SU-DHL-6 (cell line): Measurements from ENCODE around the gene C19orf44.
"Not testable (repeated sequence)": the region's sequence is repeated elsewhere in the genome, so short reads cannot be mapped to it uniquely, and the experiment has no call there.

Experiments used
- H2AFZ ChIP-seq: fragments of 200-600 bp; sonication (generic); 2 replicates; pipeline ENCODE4 v1.6.1; 2014; ENCODE audit warnings: low read depth, mild to moderate bottlenecking, moderate library complexity, mixed read lengths, antibody characterized with exemption, low read length; ENCODE audit not compliant: severe bottlenecking
- H3F3A ChIP-seq: fragments of 200-600 bp; shearing (Covaris generic); 2 replicates; pipeline ENCODE4 v1.6.0; 2016; ENCODE audit warnings: antibody characterized with exemption, mild to moderate bottlenecking; ENCODE audit not compliant: insufficient read depth
- H3K27ac ChIP-seq: fragments of 200-600 bp; sonication (generic); 2 replicates; pipeline ENCODE4 v1.5.1; 2016; ENCODE audit warnings: low read depth, mild to moderate bottlenecking, low read length, moderate library complexity, mixed read lengths
- H3K27me3 ChIP-seq: fragments of 200-600 bp; sonication (generic), shearing (Covaris generic); 2 replicates; pipeline ENCODE4 v1.6.0; 2014; ENCODE audit warnings: mild to moderate bottlenecking, low read length
- H3K36me3 ChIP-seq: fragments of 200-600 bp; sonication (generic); 2 replicates; pipeline ENCODE4 v1.6.1; 2014; ENCODE audit warnings: mild to moderate bottlenecking, low read length, mixed read lengths
- H3K4me2 ChIP-seq: fragments of 300-600, 200-600 bp; shearing (Covaris generic), sonication (generic); 2 replicates; pipeline ENCODE4 v1.6.0; 2014; ENCODE audit warnings: low read length, low read depth, mild to moderate bottlenecking; ENCODE audit not compliant: poor library complexity, severe bottlenecking
- H3K4me3 ChIP-seq: fragments of 200-600 bp; sonication (generic); 2 replicates; pipeline ENCODE4 v1.5.1; 2014; ENCODE audit warnings: antibody characterized with exemption, low read length, mild to moderate bottlenecking, mixed read lengths; ENCODE audit not compliant: insufficient read depth, poor library complexity, severe bottlenecking
- H3K79me2 ChIP-seq: fragments of 200-600 bp; sonication (generic); 2 replicates; pipeline ENCODE4 v1.6.1; 2014; ENCODE audit warnings: mild to moderate bottlenecking, low read length, moderate library complexity; ENCODE audit not compliant: insufficient read depth
- H3K9ac ChIP-seq: fragments of 200-600 bp; sonication (generic); 2 replicates; pipeline ENCODE4 v1.7.0; 2014; ENCODE audit warnings: mild to moderate bottlenecking, low read length
- H3K9me2 ChIP-seq: fragments of 200-600 bp; sonication (generic); replicated peaks from 2 replicates; pipeline ENCODE4 v1.6.1; 2014; ENCODE audit warnings: low read length; ENCODE audit not compliant: insufficient read depth
- H3K9me3 ChIP-seq: fragments of 200-600 bp; sonication (generic); 2 replicates; pipeline ENCODE4 v1.6.1; 2014; ENCODE audit warnings: low read length, mixed read lengths; ENCODE audit not compliant: insufficient read depth
- H4K20me1 ChIP-seq: fragments of 200-600 bp; sonication (generic); 2 replicates; pipeline ENCODE4 v1.6.1; 2014; ENCODE audit warnings: low read depth, mild to moderate bottlenecking, antibody characterized with exemption, low read length, moderate library complexity, mixed read lengths
- EZH2phosphoT487 ChIP-seq: fragments of 200-600 bp; sonication (generic), shearing (Covaris generic); conservative IDR thresholded peaks from 2 replicates; pipeline ENCODE4 v1.6.1; 2018; ENCODE audit warnings: mild to moderate bottlenecking, antibody characterized with exemption, low read length, moderate library complexity, mixed read lengths
- TF ChIP-seq, protein P1 (sequence below): fragments of 200-600 bp; sonication (generic); IDR thresholded peaks from one replicate; pipeline ENCODE4 v1.5.1; 2017; ENCODE audit warnings: antibody characterized with exemption, mild to moderate bottlenecking, low read length, moderate library complexity; ENCODE audit not compliant: insufficient read depth, poor library complexity, severe bottlenecking

The C19orf44 gene

DNA sequence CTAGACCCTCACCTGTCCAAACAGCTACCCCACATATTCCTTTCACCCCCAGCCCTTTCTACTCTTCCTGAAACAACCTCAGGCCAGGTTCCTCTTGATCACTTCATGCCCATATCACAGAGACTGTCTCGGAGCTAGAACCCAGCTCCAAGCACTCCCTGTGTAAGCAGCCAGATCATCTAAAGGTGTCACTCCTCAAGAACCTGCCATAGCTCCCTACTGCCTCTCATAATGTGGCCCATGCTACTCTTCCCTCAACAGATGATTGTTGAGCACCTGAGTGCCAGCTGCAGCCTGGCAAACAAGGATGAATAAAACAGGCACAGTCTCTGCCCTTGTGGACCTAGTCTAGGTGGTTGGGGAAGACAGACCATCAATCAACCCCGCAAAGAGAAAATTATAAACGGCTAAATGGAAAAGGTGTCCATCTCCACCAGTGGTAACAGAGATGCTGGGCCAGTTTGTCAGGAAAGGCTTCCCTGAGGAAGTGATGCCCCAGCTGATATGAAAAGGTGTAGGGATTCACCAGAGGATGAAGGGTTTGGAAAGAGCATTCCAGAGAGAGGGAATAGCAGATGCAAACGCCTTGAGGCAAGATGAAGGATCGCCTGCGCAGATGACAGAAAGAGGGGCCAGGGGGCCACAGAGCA, 32.7 kb upstream of the C19orf44 start:
- Histone ChIP-seq H4K20me1 (peaks cover 5% of the 10 kb centered on the region; the same call in 1 of the 2 replicates), H3K4me2 (peak overlapping the region; percentile 31), H3K9ac (peak overlapping the region; percentile 22), H2AFZ (no peak overlapping the region), H3K36me3 (peaks cover 6% of the 10 kb centered on the region; the same call in 1 of the 2 replicates), H3K79me2 (peaks cover 100% of the 10 kb centered on the region), H3K27me3 (no peaks in the 10 kb centered on the region), H3K9me2 (no peaks in the 10 kb centered on the region), H3K4me3 (no peak overlapping the region), H3K27ac (peak overlapping the region; percentile 67), H3F3A (peaks cover 24% of the 10 kb centered on the region; the same call in 1 of the 2 replicates), H3K9me3 (no peaks in the 10 kb centered on the region)
- TF ChIP-seq EZH2phosphoT487 = no peak
- TF ChIP-seq, protein P1, sequence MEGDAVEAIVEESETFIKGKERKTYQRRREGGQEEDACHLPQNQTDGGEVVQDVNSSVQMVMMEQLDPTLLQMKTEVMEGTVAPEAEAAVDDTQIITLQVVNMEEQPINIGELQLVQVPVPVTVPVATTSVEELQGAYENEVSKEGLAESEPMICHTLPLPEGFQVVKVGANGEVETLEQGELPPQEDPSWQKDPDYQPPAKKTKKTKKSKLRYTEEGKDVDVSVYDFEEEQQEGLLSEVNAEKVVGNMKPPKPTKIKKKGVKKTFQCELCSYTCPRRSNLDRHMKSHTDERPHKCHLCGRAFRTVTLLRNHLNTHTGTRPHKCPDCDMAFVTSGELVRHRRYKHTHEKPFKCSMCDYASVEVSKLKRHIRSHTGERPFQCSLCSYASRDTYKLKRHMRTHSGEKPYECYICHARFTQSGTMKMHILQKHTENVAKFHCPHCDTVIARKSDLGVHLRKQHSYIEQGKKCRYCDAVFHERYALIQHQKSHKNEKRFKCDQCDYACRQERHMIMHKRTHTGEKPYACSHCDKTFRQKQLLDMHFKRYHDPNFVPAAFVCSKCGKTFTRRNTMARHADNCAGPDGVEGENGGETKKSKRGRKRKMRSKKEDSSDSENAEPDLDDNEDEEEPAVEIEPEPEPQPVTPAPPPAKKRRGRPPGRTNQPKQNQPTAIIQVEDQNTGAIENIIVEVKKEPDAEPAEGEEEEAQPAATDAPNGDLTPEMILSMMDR = no peak

DNA sequence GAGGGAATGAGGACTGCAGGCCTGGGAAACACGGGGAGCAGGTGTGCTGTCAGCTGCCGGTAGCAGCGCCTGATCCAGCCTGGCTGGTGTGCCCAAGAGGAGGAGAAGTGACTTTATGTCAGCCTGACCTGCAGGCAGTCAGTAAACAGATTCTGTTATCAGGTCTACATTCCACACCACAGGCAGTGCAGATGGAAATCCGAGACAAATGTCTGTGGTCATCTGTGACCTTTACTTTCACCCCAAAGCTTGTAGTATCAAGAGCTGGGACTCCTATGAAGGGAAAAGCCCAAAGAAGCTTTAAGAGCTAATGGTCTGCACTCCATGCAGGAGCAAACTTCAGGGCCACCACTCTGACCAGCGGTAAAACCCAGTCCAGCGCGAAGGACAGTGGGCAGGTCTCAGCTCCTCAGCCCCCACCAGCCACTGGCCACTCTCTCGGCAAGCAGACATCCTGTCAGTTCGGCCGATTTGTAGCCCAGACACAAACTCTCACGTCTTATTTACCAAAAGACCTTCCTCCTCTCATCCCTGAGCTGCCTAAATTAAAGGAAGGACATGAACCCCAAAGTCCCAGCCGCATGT, 32.1 kb upstream of the C19orf44 start:
- Histone ChIP-seq H2AFZ (no peak overlapping the region), H3K9me3 (no peaks in the 10 kb centered on the region), H3K27me3 (no peaks in the 10 kb centered on the region), H3K9me2 (no peaks in the 10 kb centered on the region), H3K27ac (peak overlapping the region; percentile 67), H3K36me3 (peaks cover 6% of the 10 kb centered on the region; the same call in 1 of the 2 replicates), H3K9ac (no peak overlapping the region), H3K79me2 (peaks cover 100% of the 10 kb centered on the region), H3F3A (peaks cover 20% of the 10 kb centered on the region; the same call in 1 of the 2 replicates), H4K20me1 (peaks cover 5% of the 10 kb centered on the region; the same call in 1 of the 2 replicates), H3K4me2 (peak overlapping the region; percentile 31), H3K4me3 (no peak overlapping the region)
- no peak for TF ChIP-seq EZH2phosphoT487
- TF ChIP-seq, protein P1 = no peak

DNA sequence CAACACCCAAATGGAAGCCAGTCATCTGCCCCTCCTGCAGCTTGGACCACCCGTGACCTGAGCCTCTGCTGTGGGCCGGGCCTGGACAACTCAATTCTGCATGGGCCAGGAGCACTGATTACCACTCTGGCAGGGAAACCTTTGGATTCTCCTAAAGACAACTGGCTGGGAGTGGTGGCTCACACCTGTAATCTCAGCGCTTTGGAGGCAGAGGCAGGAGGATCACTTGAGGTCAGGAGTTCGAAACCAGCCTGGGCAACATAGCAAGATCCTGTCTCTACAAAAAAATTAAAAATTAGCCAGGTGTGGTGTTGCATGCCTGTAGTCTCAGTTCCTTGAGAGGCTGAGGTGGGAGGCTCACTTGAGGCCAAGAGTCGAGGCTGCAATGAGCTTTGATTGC, 31.0 kb upstream of the C19orf44 start:
- peaks cover 100% of the 10 kb centered on the region for H3K79me2 ChIP-seq
- H4K20me1 ChIP-seq = peaks cover 5% of the 10 kb centered on the region; the same call in 1 of the 2 replicates

DNA sequence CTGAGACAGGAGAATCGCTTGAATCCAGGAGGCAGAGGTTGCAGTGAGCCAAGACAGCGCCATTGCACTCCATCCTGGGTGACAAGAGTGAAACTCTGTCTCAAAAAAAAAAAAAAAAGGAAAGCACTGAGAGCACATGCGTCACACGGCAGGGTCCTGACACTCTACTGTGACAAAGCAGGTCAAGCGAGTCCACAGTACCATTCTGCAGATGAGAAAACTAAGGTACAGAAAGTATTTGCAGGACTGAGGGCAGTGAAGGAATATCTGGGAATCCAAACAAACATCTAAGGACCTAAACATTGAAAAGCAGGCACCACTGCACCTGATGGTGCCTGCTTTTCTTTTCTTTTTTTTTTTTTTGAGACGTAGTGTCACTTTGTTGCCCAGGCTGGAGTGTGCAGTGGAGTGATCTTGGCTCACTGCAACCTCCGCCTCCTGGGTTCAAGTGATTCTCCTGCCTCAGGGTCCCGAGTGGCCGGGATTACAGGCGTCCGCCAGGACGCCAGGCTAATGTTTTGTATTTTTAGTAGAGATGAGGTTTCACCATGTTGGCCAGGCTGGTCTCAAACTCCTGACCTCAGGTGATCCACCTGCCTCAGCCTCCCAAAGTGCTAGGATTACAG, 29.3 kb upstream of the C19orf44 start:
- not testable (repeated sequence) for H3K36me3 ChIP-seq, H3K9me2 ChIP-seq, H3K27me3 ChIP-seq, H3K4me3 ChIP-seq, H4K20me1 ChIP-seq, H3K9me3 ChIP-seq, H2AFZ ChIP-seq
- Histone ChIP-seq H3K27ac (peak overlapping the region; percentile 78), H3K4me2 (peak overlapping the region; percentile 90), H3K79me2 (peaks cover 97% of the 10 kb centered on the region), H3F3A (peaks cover 11% of the 10 kb centered on the region; the same call in 1 of the 2 replicates), H3K9ac (peak overlapping the region; percentile 74)

More for the DNA sequence above, 31.0 kb upstream of the C19orf44 start:
- H3K27me3 ChIP-seq = no peaks in the 10 kb centered on the region
- peak overlapping the region; percentile 62 for H3K27ac ChIP-seq
- no peaks in the 10 kb centered on the region for H3K9me3 ChIP-seq
- H3K4me2 ChIP-seq = peak overlapping the region; percentile 14
- H3K36me3 ChIP-seq = peaks cover 6% of the 10 kb centered on the region; the same call in 1 of the 2 replicates
- H3K9me2 ChIP-seq = no peaks in the 10 kb centered on the region
- peaks cover 15% of the 10 kb centered on the region; the same call in 1 of the 2 replicates for H3F3A ChIP-seq
- no peak overlapping the region for H3K9ac ChIP-seq
- no peak overlapping the region for H3K4me3 ChIP-seq
- no peak overlapping the region for H2AFZ ChIP-seq
- TF ChIP-seq, protein P1 = no peak
- no peak for TF ChIP-seq EZH2phosphoT487
